Limb (tissue), 2 donors: ENCODE results near the gene PDE4C.

Experiments
- DNase-seq, 2 donors: peaks; one replicate each; pipeline ENCODE4 v3.0.0-alpha.2; 2016; ENCODE audit errors: extremely low spot score in 2 of 2

The PDE4C gene

GRCh38 chr19:18225702-18226468 lies at the start of gene PDE4C:
Gene PDE4C, minus strand, starts transcription at chr19:18226438. Its CDS starts 23 bp downstream, at chr19:18226415.
- DNase-seq: no peak

- DNase-seq: peak in 1 of 2 donors; percentile 84
Measured at GRCh38 chr19:18274781-18275356, 48.6 kb upstream of the PDE4C start.

GRCh38 chr19:18274219-18274780 lies 48.1 kb upstream of the PDE4C start, which contains the start of gene IQCN:
Gene IQCN, minus strand, starts transcription at chr19:18274452. Its CDS starts 4,974 bp downstream, at chr19:18269478.
- peak in 1 of 2 donors; percentile 74 for DNase-seq

- peak in 1 of 2 donors; percentile 49 for DNase-seq
Measured at GRCh38 chr19:18273561-18274218, 47.5 kb upstream of the PDE4C start.

- DNase-seq: peak in 1 of 2 donors; percentile 62
Measured at GRCh38 chr19:18271433-18271841, 45.2 kb upstream of the PDE4C start.

- no peak for DNase-seq
Measured at GRCh38 chr19:18270326-18270725, 44.1 kb upstream of the PDE4C start.

- DNase-seq: no peak
Measured at GRCh38 chr19:18269070-18269723, 43.0 kb upstream of the PDE4C start.

- DNase-seq: peak in 1 of 2 donors; percentile 65
Measured at GRCh38 chr19:18266771-18267686, 40.8 kb upstream of the PDE4C start.

- DNase-seq: no peak
Measured at GRCh38 chr19:18265582-18265981, 39.3 kb upstream of the PDE4C start.

- DNase-seq: peak in 1 of 2 donors; percentile 56
Measured at GRCh38 chr19:18264971-18265540, 38.8 kb upstream of the PDE4C start.

GRCh38 chr19:18264137-18264854 lies 38.1 kb upstream of the PDE4C start:
- peak in 1 of 2 donors; percentile 47 for DNase-seq

- DNase-seq: peak in 1 of 2 donors; percentile 51
Measured at GRCh38 chr19:18263324-18264136, 37.3 kb upstream of the PDE4C start.

GRCh38 chr19:18262917-18263316 lies 36.7 kb upstream of the PDE4C start:
- DNase-seq: no peak

- DNase-seq: no peak
Measured at GRCh38 chr19:18262144-18262543, 35.9 kb upstream of the PDE4C start.

- no peak for DNase-seq
Measured at GRCh38 chr19:18261474-18261873, 35.2 kb upstream of the PDE4C start.

GRCh38 chr19:18259893-18260292 lies 33.7 kb upstream of the PDE4C start:
- no peak for DNase-seq

GRCh38 chr19:18257503-18258470 lies 31.5 kb upstream of the PDE4C start:
- no peak for DNase-seq
